Spleen (tissue), 11 donors: Measurements from ENCODE around the gene NEAT1. TPM values are rescaled to one million over a fixed set of nuclear protein-coding genes. Genes with fewer than 3 reads are reported as not detected.

ENCODE experiments used
- DNase-seq: peaks from one replicate; pipeline ENCODE4 v3.0.0-alpha.2; 2020
- H3K27ac ChIP-seq, 8 donors: fragments of 200-600 bp; sonication (generic) in 7 of 8; 1 replicate in 4 of 8; 2 replicates in 4 of 8; pipeline versions ENCODE4 v1.5.0 to v1.8.0; 2016 to 2021; ENCODE audit warnings: inconsistent platforms in 4 of 8, mild to moderate bottlenecking in 4 of 8, moderate library complexity in 1 of 8
- H3K27me3 ChIP-seq, 7 donors: fragments of 200-600 bp; sonication (generic) in 6 of 7; replicated peaks in 1 of 7; 1 replicate in 4 of 7; 2 replicates in 3 of 7; pipeline versions ENCODE4 v1.5.0 to v1.8.0; 2016 to 2021; ENCODE audit warnings: inconsistent platforms in 3 of 7, mild to moderate bottlenecking in 1 of 7
- H3K36me3 ChIP-seq, 6 donors: fragments of 200-600 bp; sonication (generic) in 5 of 6; 1 replicate in 4 of 6; 2 replicates in 2 of 6; pipeline versions ENCODE4 v1.5.0 to v1.8.0; 2016 to 2021; ENCODE audit warnings: inconsistent platforms in 2 of 6
- H3K4me1 ChIP-seq, 6 donors: fragments of 200-600 bp; sonication (generic) in 5 of 6; 1 replicate in 3 of 6; 2 replicates in 3 of 6; pipeline versions ENCODE4 v1.5.0 to v1.8.0; 2016 to 2021; ENCODE audit warnings: inconsistent platforms in 3 of 6
- H3K4me3 ChIP-seq, 8 donors: fragments of 200-600 bp; sonication (generic) in 7 of 8; 1 replicate in 4 of 8; 2 replicates in 4 of 8; pipeline versions ENCODE4 v1.5.0 to v1.8.0; 2016 to 2021; ENCODE audit warnings: inconsistent platforms in 4 of 8, mild to moderate bottlenecking in 4 of 8, moderate library complexity in 2 of 8
- H3K9me3 ChIP-seq, 8 donors: fragments of 200-600 bp; sonication (generic) in 7 of 8; 1 replicate in 4 of 8; 2 replicates in 4 of 8; pipeline versions ENCODE4 v1.5.0 to v1.8.0; 2016 to 2021; ENCODE audit warnings: inconsistent platforms in 4 of 8
- CTCF ChIP-seq, 11 experiments: fragments of 200-600 bp in 7 of 11; fragments of 450-650 bp in 4 of 11; sonication (generic) in 4 of 11; IDR thresholded peaks in 8 of 11; conservative IDR thresholded peaks in 3 of 11; 1 replicate in 7 of 11; 2 replicates in 4 of 11; pipeline versions ENCODE4 v1.4.0 to v1.8.0; 2016 to 2021; ENCODE audit warnings: antibody characterized with exemption in 11 of 11, inconsistent platforms in 4 of 11, mild to moderate bottlenecking in 1 of 11
- POLR2A ChIP-seq, 3 donors: fragments of 450-650 bp; IDR thresholded peaks; one replicate each; pipeline ENCODE4 v1.5.1; 2017; ENCODE audit warnings: antibody characterized with exemption in 3 of 3, mild to moderate bottlenecking in 1 of 3
- POLR2AphosphoS5 ChIP-seq, 3 donors: sonication (generic); formaldehyde crosslinking; IDR thresholded peaks; one replicate each; pipeline ENCODE4 v1.5.1; 2017; ENCODE audit warnings: antibody characterized with exemption in 3 of 3
- WGBS, 5 donors: extraction: QIAGEN DNeasy Blood & Tissue Kit in 3 of 5; methylation state at CpG; one replicate each; pipeline versions ENCODE4 v1.1.5 to v1.1.7; 2013 to 2018; 5-methylcytosine and 5-hydroxymethylcytosine counted together
- intact Hi-C: fragments of 100-400 bp; cut with DNase I; formaldehyde crosslinking; loops from one replicate; pipeline ENCODE4 v1.15.0; 2023; ENCODE audit warnings: low total_unique reads
- polyA plus RNA-seq, 3 donors: library from polyadenylated mRNA; stranded (reverse); fragments of 200-250 nt; gene quantifications; one replicate each; pipeline ENCODE4 v1.2.1, GENCODE V29; 2013
- total RNA-seq, 7 donors: library from RNA; depleted of rRNA in 3 of 7; stranded (reverse); fragments of >200 nt in 3 of 7; fragmentation: NEBNext Ultra II Directional in 4 of 7; extraction: Animal tissue kit (Norgen Biotek cat#: 25700) in 4 of 7; gene quantifications; one replicate each; pipeline versions ENCODE4 v1.1.0 to v1.2.1, GENCODE V29; 2016 to 2021
- donor health status: healthy with polysubstance abuse.
- donor health status: DM: no; HTN: no; CAD: no; lungs with moderate emphysema.
- donor health status: DM: no; HTN: no; CAD: no.
- donor health status: Bipolar disorder and iron deficiency.
- donor health status: healthy.
- donor health status: DM: no; HTN: no; CAD: no.
- donor health status: DM: yes; HTN: yes; CAD: no.

The NEAT1 gene
- total and polyA plus RNA-seq, 10 donors: 266 to 1,804 (median 874) TPM

DNA sequence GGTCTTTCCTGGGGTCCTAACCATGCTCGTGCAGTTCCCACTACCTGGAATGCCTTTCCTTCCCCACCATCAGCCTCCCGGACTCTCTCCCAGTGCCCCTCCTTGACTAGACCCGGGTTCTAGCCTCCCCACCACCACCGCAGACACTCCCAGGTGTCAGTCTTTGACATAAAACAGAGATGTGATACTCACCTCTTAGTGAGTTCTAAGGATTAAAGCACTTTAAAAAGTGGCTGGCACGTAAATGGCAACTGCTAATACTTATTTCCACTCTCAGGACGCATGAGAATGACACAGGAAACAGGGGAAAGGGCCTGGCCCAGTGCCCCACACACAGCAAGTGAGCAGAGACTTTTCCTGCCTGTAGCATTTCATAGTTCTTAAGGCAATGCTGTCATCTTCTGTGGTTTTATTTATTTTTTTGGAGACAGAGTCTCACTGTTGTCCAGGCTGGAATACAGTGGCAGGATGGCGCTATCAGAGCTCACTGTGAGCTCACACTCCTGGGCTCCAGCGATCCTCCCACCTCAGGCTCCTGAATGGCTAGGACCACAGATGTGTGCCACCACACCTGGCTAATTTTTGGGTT is 38.2 kb upstream of the NEAT1 start:
- H3K27me3 ChIP-seq: no peaks in the 10 kb centered on the region
- no peak for DNase-seq
- peaks cover 67 to 98% (median 84%) of the 10 kb centered on the region in 6 donors for H3K4me1 ChIP-seq
- H3K27ac ChIP-seq: peak overlapping the region; percentile 84 to 98 (median 98)
- intact Hi-C loops: no loop called here
- no peak overlapping the region for H3K4me3 ChIP-seq
- peaks cover 0 to 22% (median 2%) of the 10 kb centered on the region in 6 donors for H3K36me3 ChIP-seq
- 52 to 64% (median 61%) methylated on average over 8 of the region's 8 CpGs for WGBS, 5 donors
- TF ChIP-seq CTCF (IDR thresholded peaks at IDR 0.05 in 8 of 11, conservative IDR thresholded peaks at IDR 0.05 in 3 of 11) (no peak), POLR2A (IDR thresholded peaks at IDR 0.05) (no peak), POLR2AphosphoS5 (IDR thresholded peaks at IDR 0.05) (peak in 1 of 3 donors; percentile 73)
- H3K9me3 ChIP-seq: no peaks in the 10 kb centered on the region

DNA sequence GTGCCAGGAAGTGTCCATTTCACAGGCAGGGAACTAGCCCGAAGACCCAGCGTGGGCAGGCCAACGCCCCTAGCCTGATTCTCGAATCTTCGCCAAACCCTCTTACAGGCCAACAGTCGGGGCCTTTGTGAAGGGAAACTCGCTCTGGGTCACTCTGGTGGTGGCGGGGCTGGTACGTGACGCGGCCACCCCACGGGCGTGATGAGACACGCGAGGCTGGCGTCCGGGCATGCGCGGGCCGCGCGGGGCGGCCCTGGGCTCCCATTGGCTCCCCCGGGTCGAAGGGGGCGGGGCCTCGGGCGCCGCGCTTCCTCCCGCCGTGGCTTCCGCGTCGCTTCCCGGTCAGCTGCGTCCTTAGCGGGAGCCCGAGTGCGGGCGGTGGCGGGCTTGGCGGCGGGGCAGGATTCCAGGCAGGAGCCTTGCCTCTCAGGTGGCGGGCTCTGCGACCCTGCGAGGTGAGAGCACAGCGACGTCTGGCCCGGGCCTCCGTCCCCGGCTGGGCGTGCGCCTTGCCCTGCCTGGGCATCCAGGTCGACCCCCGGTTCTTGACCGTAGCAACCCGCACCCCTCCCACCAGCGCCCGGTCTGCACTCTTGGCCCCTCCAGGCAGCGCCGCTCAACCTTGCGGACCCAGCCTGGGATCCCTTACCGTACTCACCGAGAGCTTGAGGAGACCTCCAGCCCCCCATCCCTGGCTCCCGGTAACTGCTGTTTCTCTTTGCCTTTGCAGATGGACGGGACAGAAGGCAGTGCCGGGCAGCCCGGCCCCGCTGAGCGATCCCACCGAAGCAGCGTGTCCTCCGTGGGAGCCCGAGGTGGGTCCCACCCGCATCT is 36.1 kb upstream of the NEAT1 start, which contains the start of gene FRMD8:
Gene FRMD8 (plus strand): TSS at position 331 of the 834 bp plus-strand sequence. CDS start 400 bp downstream, at position 731.
- DNase-seq: peak; percentile 97
- WGBS, 5 donors: 0 to 2% (median 1%) methylated on average over 17 to 76 of the region's 76 CpGs
- Histone ChIP-seq H3K4me1 (peaks cover 79 to 99% (median 92%) of the 10 kb centered on the region in 6 donors), H3K27ac (peak within 1 kb of the TSS; percentile 90 to 98 (median 98)), H3K9me3 (no peaks in the 10 kb centered on the region), H3K36me3 (peaks cover 0 to 39% (median 7%) of the 10 kb centered on the region in 6 donors), H3K27me3 (no peaks in the 10 kb centered on the region), H3K4me3 (peak within 1 kb of the TSS; percentile 77 to 93 (median 83))
- TF ChIP-seq POLR2AphosphoS5 (IDR thresholded peaks at IDR 0.05): peak; percentile 96 to 99 (median 98)
- TF ChIP-seq POLR2A (IDR thresholded peaks at IDR 0.05): peak; percentile 29 to 82 (median 82)
- TF ChIP-seq CTCF (IDR thresholded peaks at IDR 0.05 in 8 of 11, conservative IDR thresholded peaks at IDR 0.05 in 3 of 11): peak in 1 of 11 experiments; percentile 5
- intact Hi-C loops: no loop called here

GRCh38 chr11:65388731-65389130 is 33.9 kb upstream of the NEAT1 start:
- intact Hi-C loops: no loop called here
- Histone ChIP-seq H3K4me1 (peaks cover 76 to 99% (median 90%) of the 10 kb centered on the region in 6 donors), H3K4me3 (peak overlapping the region in 5 of 8 donors; percentile 77 to 93 (median 82)), H3K27me3 (no peaks in the 10 kb centered on the region), H3K36me3 (peaks cover 0 to 61% (median 22%) of the 10 kb centered on the region in 6 donors), H3K9me3 (no peaks in the 10 kb centered on the region), H3K27ac (peak overlapping the region in 6 of 8 donors; percentile 9 to 98 (median 86))
- TF ChIP-seq POLR2A (IDR thresholded peaks at IDR 0.05) (no peak), POLR2AphosphoS5 (IDR thresholded peaks at IDR 0.05) (no peak), CTCF (IDR thresholded peaks at IDR 0.05 in 8 of 11, conservative IDR thresholded peaks at IDR 0.05 in 3 of 11) (no peak)
- WGBS, 5 donors: 85 to 93% (median 92%) methylated on average over 4 of the region's 4 CpGs
- no peak for DNase-seq
